ENCODE data around the gene RASSF4. TPM values are rescaled to one million over a fixed set of nuclear protein-coding genes. Genes with fewer than 3 reads are reported as not detected.

Gene RASSF4
- total RNA-seq, 2 experiments from 2014 or later, result 3.0 to 3.1 TPM

- no peak overlapping the region for H3K27ac Mint-ChIP-seq
- H3K4me3 Mint-ChIP-seq, result no peak overlapping the region
- peaks cover 15% of the 10 kb centered on the region for H3K36me3 Mint-ChIP-seq
- DNase-seq, result no peak
- peaks cover 15% of the 10 kb centered on the region for H3K4me1 Mint-ChIP-seq
- POLR2A ChIA-PET, result interaction anchor here (1.3 kb wide), 1 partner anchor 11 kb away, joined by 4 read pairs; no protein-coding TSS in a partner anchor
- H3K27me3 Mint-ChIP-seq, result no peaks in the 10 kb centered on the region
- ATAC-seq (ENCODE audit: low read depth), result no peak
- H3K9me3 Mint-ChIP-seq, result no peaks in the 10 kb centered on the region
Observed at GRCh38 chr10:44956717-44957706, 2.6 kb upstream of the RASSF4 start.

GRCh38 chr10:44958196-44958897 lies 1.3 kb upstream of the RASSF4 start:
- peaks cover 15% of the 10 kb centered on the region for H3K4me1 Mint-ChIP-seq

GRCh38 chr10:44958898-44959246 lies 730 bp upstream of the RASSF4 start:
- Mint-ChIP-seq H3K4me1 (peaks cover 15% of the 10 kb centered on the region), H3K27me3 (no peaks in the 10 kb centered on the region), H3K27ac (peak overlapping the region; percentile 72), H3K4me3 (peak overlapping the region; percentile 84), H3K9me3 (no peaks in the 10 kb centered on the region), H3K36me3 (peaks cover 15% of the 10 kb centered on the region)
- no peak for ATAC-seq (ENCODE audit: low read depth)
- POLR2A ChIA-PET, result interaction anchor here (1.8 kb wide), 2 partner anchors 10 to 42 kb away, joined by 7 to 12 read pairs; partner anchors contain the start of gene ZNF22
- DNase-seq, result no peak

More at GRCh38 chr10:44958196-44958897, 1.3 kb upstream of the RASSF4 start:
- peak overlapping the region; percentile 72 for H3K27ac Mint-ChIP-seq
- H3K9me3 Mint-ChIP-seq, result no peaks in the 10 kb centered on the region
- peaks cover 15% of the 10 kb centered on the region for H3K36me3 Mint-ChIP-seq
- no peaks in the 10 kb centered on the region for H3K27me3 Mint-ChIP-seq
- no peak for ATAC-seq (ENCODE audit: low read depth)
- POLR2A ChIA-PET, result interaction anchor here (1.3 to 1.8 kb wide), 2 partner anchors 10 kb away, joined by 4 to 12 read pairs; no protein-coding TSS in a partner anchor
- no peak for DNase-seq
- H3K4me3 Mint-ChIP-seq, result peak overlapping the region; percentile 84

- no peak for DNase-seq
- Mint-ChIP-seq H3K36me3 (peaks cover 12% of the 10 kb centered on the region), H3K4me1 (peaks cover 17% of the 10 kb centered on the region), H3K27me3 (no peaks in the 10 kb centered on the region), H3K27ac (no peak overlapping the region), H3K4me3 (peak overlapping the region; percentile 84), H3K9me3 (no peaks in the 10 kb centered on the region)
- POLR2A ChIA-PET, result interaction anchor here (1.8 kb wide), 2 partner anchors 8 to 41 kb away, joined by 7 to 12 read pairs; partner anchors contain the start of gene ZNF22
- no peak for ATAC-seq (ENCODE audit: low read depth)
Observed at GRCh38 chr10:44960088-44960460, 472 bp downstream of the RASSF4 start.

GRCh38 chr10:44960482-44961229 lies 1.1 kb downstream of the RASSF4 start:
- POLR2A ChIA-PET, result interaction anchor here (1.8 kb wide), 1 partner anchor 40 kb away, joined by 7 read pairs; the partner anchor contains the start of gene ZNF22
- Mint-ChIP-seq H3K4me3 (peak overlapping the region; percentile 84), H3K4me1 (peaks cover 20% of the 10 kb centered on the region), H3K27me3 (no peaks in the 10 kb centered on the region), H3K36me3 (peaks cover 12% of the 10 kb centered on the region), H3K27ac (no peak overlapping the region), H3K9me3 (no peaks in the 10 kb centered on the region)
- ATAC-seq (ENCODE audit: low read depth) (no peak), DNase-seq (no peak)

GRCh38 chr10:44961230-44961571 lies 1.6 kb downstream of the RASSF4 start:
- H3K4me1 Mint-ChIP-seq, result peaks cover 25% of the 10 kb centered on the region
- no peaks in the 10 kb centered on the region for H3K9me3 Mint-ChIP-seq
- no peaks in the 10 kb centered on the region for H3K27me3 Mint-ChIP-seq
- DNase-seq (no peak), ATAC-seq (ENCODE audit: low read depth) (no peak)
- no peak overlapping the region for H3K4me3 Mint-ChIP-seq
- H3K27ac Mint-ChIP-seq, result no peak overlapping the region
- peaks cover 8% of the 10 kb centered on the region for H3K36me3 Mint-ChIP-seq
- POLR2A ChIA-PET, result no interaction called here

- Mint-ChIP-seq H3K27me3 (no peaks in the 10 kb centered on the region), H3K4me3 (no peak overlapping the region), H3K4me1 (peaks cover 28% of the 10 kb centered on the region), H3K9me3 (no peaks in the 10 kb centered on the region), H3K36me3 (peaks cover 2% of the 10 kb centered on the region), H3K27ac (no peak overlapping the region)
- ATAC-seq (ENCODE audit: low read depth), result no peak
- no peak for DNase-seq
- POLR2A ChIA-PET, result no interaction called here
Observed at GRCh38 chr10:44961931-44962750, 2.5 kb downstream of the RASSF4 start.

- ATAC-seq (ENCODE audit: low read depth), result no peak
- Mint-ChIP-seq H3K36me3 (no peaks in the 10 kb centered on the region), H3K27me3 (no peaks in the 10 kb centered on the region), H3K4me3 (no peak overlapping the region), H3K27ac (no peak overlapping the region), H3K4me1 (peaks cover 33% of the 10 kb centered on the region), H3K9me3 (no peaks in the 10 kb centered on the region)
- POLR2A ChIA-PET, result no interaction called here
- no peak for DNase-seq
Observed at GRCh38 chr10:44962870-44963738, 3.5 kb downstream of the RASSF4 start.

GRCh38 chr10:44963772-44964633 lies 4.4 kb downstream of the RASSF4 start:
- Mint-ChIP-seq H3K4me1 (peaks cover 35% of the 10 kb centered on the region), H3K9me3 (no peaks in the 10 kb centered on the region), H3K4me3 (no peak overlapping the region), H3K36me3 (peaks cover 2% of the 10 kb centered on the region), H3K27ac (no peak overlapping the region), H3K27me3 (no peaks in the 10 kb centered on the region)
- no peak for DNase-seq
- POLR2A ChIA-PET, result no interaction called here
- no peak for ATAC-seq (ENCODE audit: low read depth)

GRCh38 chr10:44965104-44965503 lies 5.5 kb downstream of the RASSF4 start:
- POLR2A ChIA-PET, result no interaction called here
- no peak for ATAC-seq (ENCODE audit: low read depth)
- peaks cover 38% of the 10 kb centered on the region for H3K4me1 Mint-ChIP-seq
- H3K9me3 Mint-ChIP-seq, result no peaks in the 10 kb centered on the region
- H3K27me3 Mint-ChIP-seq, result no peaks in the 10 kb centered on the region
- no peak for DNase-seq
- no peak overlapping the region for H3K27ac Mint-ChIP-seq
- H3K36me3 Mint-ChIP-seq, result peaks cover 2% of the 10 kb centered on the region
- no peak overlapping the region for H3K4me3 Mint-ChIP-seq

GRCh38 chr10:44965651-44966097 lies 6.1 kb downstream of the RASSF4 start:
- ATAC-seq (ENCODE audit: low read depth) (no peak), DNase-seq (no peak)
- Mint-ChIP-seq H3K36me3 (peaks cover 2% of the 10 kb centered on the region), H3K27me3 (no peaks in the 10 kb centered on the region), H3K27ac (no peak overlapping the region), H3K4me1 (peaks cover 38% of the 10 kb centered on the region), H3K4me3 (no peak overlapping the region), H3K9me3 (no peaks in the 10 kb centered on the region)
- POLR2A ChIA-PET, result no interaction called here

All from activated naive CD8-positive, alpha-beta T cell treated with anti-CD3 and anti-CD28 coated beads, Interleukin-2, amount 10 ng/mL, durations not matched to agents 7 days and 5 days (primary cell).